ENCODE results near the gene SOBP. TPM values are rescaled to one million over a fixed set of nuclear protein-coding genes. Genes with fewer than 3 reads are reported as not detected.

SOBP gene
- total RNA-seq, 2 donors from 2014 or later: 0.06 TPM; not detected in 1

- no peaks in the 10 kb centered on the region for H3K27me3 Mint-ChIP-seq
- no peak for ATAC-seq (replicated peaks)
Observed at GRCh38 chr6:107692351-107692750, 202.4 kb downstream of the SOBP start.

GRCh38 chr6:107695061-107695720 lies 205.3 kb downstream of the SOBP start:
- ATAC-seq (replicated peaks): no peak
- H3K4me1 Mint-ChIP-seq: no peaks in the 10 kb centered on the region
- no peaks in the 10 kb centered on the region for H3K36me3 Mint-ChIP-seq (ENCODE audit: low read depth)
- H3K27ac Mint-ChIP-seq: no peak overlapping the region
- H3K4me3 Mint-ChIP-seq: no peak overlapping the region
- no peaks in the 10 kb centered on the region for H3K27me3 Mint-ChIP-seq
- H3K9me3 Mint-ChIP-seq: no peaks in the 10 kb centered on the region

More at GRCh38 chr6:107692351-107692750, 202.4 kb downstream of the SOBP start:
- Mint-ChIP-seq H3K9me3 (no peaks in the 10 kb centered on the region), H3K4me3 (no peak overlapping the region), H3K4me1 (no peaks in the 10 kb centered on the region), H3K27ac (no peak overlapping the region), H3K36me3 (ENCODE audit: low read depth) (no peaks in the 10 kb centered on the region)

- Mint-ChIP-seq H3K4me3 (no peak overlapping the region), H3K4me1 (no peaks in the 10 kb centered on the region), H3K27ac (peak overlapping the region; percentile 1), H3K36me3 (ENCODE audit: low read depth) (no peaks in the 10 kb centered on the region), H3K27me3 (no peaks in the 10 kb centered on the region), H3K9me3 (no peaks in the 10 kb centered on the region)
- no peak for ATAC-seq (replicated peaks)
Observed at GRCh38 chr6:107697682-107698081, 207.8 kb downstream of the SOBP start.

GRCh38 chr6:107698146-107698545 lies 208.2 kb downstream of the SOBP start:
- Mint-ChIP-seq H3K4me1 (peaks cover 2% of the 10 kb centered on the region), H3K36me3 (ENCODE audit: low read depth) (no peaks in the 10 kb centered on the region), H3K27me3 (no peaks in the 10 kb centered on the region), H3K9me3 (no peaks in the 10 kb centered on the region), H3K4me3 (no peak overlapping the region), H3K27ac (peak overlapping the region; percentile 1)
- no peak for ATAC-seq (replicated peaks)

- H3K36me3 Mint-ChIP-seq (ENCODE audit: low read depth): no peaks in the 10 kb centered on the region
Observed at GRCh38 chr6:107699254-107699653, 209.3 kb downstream of the SOBP start.

GRCh38 chr6:107699697-107700325 lies 209.9 kb downstream of the SOBP start:
- Mint-ChIP-seq H3K36me3 (ENCODE audit: low read depth) (peaks cover 2% of the 10 kb centered on the region), H3K27me3 (no peaks in the 10 kb centered on the region), H3K9me3 (no peaks in the 10 kb centered on the region), H3K4me1 (peaks cover 5% of the 10 kb centered on the region), H3K4me3 (no peak overlapping the region), H3K27ac (no peak overlapping the region)
- ATAC-seq (replicated peaks): no peak

More at GRCh38 chr6:107699254-107699653, 209.3 kb downstream of the SOBP start:
- no peak overlapping the region for H3K4me3 Mint-ChIP-seq
- no peaks in the 10 kb centered on the region for H3K27me3 Mint-ChIP-seq
- peaks cover 5% of the 10 kb centered on the region for H3K4me1 Mint-ChIP-seq
- no peak overlapping the region for H3K27ac Mint-ChIP-seq
- no peaks in the 10 kb centered on the region for H3K9me3 Mint-ChIP-seq
- no peak for ATAC-seq (replicated peaks)

- no peaks in the 10 kb centered on the region for H3K27me3 Mint-ChIP-seq
- peaks cover 20% of the 10 kb centered on the region for H3K36me3 Mint-ChIP-seq (ENCODE audit: low read depth)
- peaks cover 5% of the 10 kb centered on the region for H3K4me1 Mint-ChIP-seq
- no peak overlapping the region for H3K27ac Mint-ChIP-seq
- H3K4me3 Mint-ChIP-seq: no peak overlapping the region
- no peak for ATAC-seq (replicated peaks)
- no peaks in the 10 kb centered on the region for H3K9me3 Mint-ChIP-seq
Observed at GRCh38 chr6:107703606-107704005, 213.7 kb downstream of the SOBP start.

GRCh38 chr6:107704347-107705013 lies 214.6 kb downstream of the SOBP start:
- no peaks in the 10 kb centered on the region for H3K9me3 Mint-ChIP-seq
- peaks cover 20% of the 10 kb centered on the region for H3K36me3 Mint-ChIP-seq (ENCODE audit: low read depth)
- peak overlapping the region; percentile 2 for H3K4me3 Mint-ChIP-seq
- peak overlapping the region; percentile 46 for H3K27ac Mint-ChIP-seq
- peaks cover 12% of the 10 kb centered on the region for H3K4me1 Mint-ChIP-seq
- ATAC-seq (replicated peaks): no peak
- no peaks in the 10 kb centered on the region for H3K27me3 Mint-ChIP-seq

- H3K36me3 Mint-ChIP-seq (ENCODE audit: low read depth): peaks cover 20% of the 10 kb centered on the region
- no peak for ATAC-seq (replicated peaks)
- H3K27me3 Mint-ChIP-seq: no peaks in the 10 kb centered on the region
- no peak overlapping the region for H3K27ac Mint-ChIP-seq
- no peak overlapping the region for H3K4me3 Mint-ChIP-seq
- peaks cover 19% of the 10 kb centered on the region for H3K4me1 Mint-ChIP-seq
- no peaks in the 10 kb centered on the region for H3K9me3 Mint-ChIP-seq
Observed at GRCh38 chr6:107706516-107707115, 216.7 kb downstream of the SOBP start.

- H3K27me3 Mint-ChIP-seq: no peaks in the 10 kb centered on the region
- H3K9me3 Mint-ChIP-seq: no peaks in the 10 kb centered on the region
- H3K4me1 Mint-ChIP-seq: peaks cover 27% of the 10 kb centered on the region
- no peak overlapping the region for H3K4me3 Mint-ChIP-seq
- no peak overlapping the region for H3K27ac Mint-ChIP-seq
- ATAC-seq (replicated peaks): no peak
- peaks cover 20% of the 10 kb centered on the region for H3K36me3 Mint-ChIP-seq (ENCODE audit: low read depth)
Observed at GRCh38 chr6:107707346-107708275, 217.7 kb downstream of the SOBP start.

GRCh38 chr6:107708435-107708834 lies 218.5 kb downstream of the SOBP start:
- Mint-ChIP-seq H3K4me1 (peaks cover 30% of the 10 kb centered on the region), H3K27me3 (no peaks in the 10 kb centered on the region)

GRCh38 chr6:107709341-107709740 lies 219.4 kb downstream of the SOBP start:
- Mint-ChIP-seq H3K9me3 (no peaks in the 10 kb centered on the region), H3K27ac (peak overlapping the region; percentile 53), H3K27me3 (no peaks in the 10 kb centered on the region), H3K4me1 (peaks cover 35% of the 10 kb centered on the region), H3K4me3 (no peak overlapping the region), H3K36me3 (ENCODE audit: low read depth) (peaks cover 20% of the 10 kb centered on the region)
- ATAC-seq (replicated peaks): no peak

More at GRCh38 chr6:107708435-107708834, 218.5 kb downstream of the SOBP start:
- H3K4me3 Mint-ChIP-seq: no peak overlapping the region
- no peak overlapping the region for H3K27ac Mint-ChIP-seq
- ATAC-seq (replicated peaks): no peak
- H3K36me3 Mint-ChIP-seq (ENCODE audit: low read depth): peaks cover 20% of the 10 kb centered on the region
- H3K9me3 Mint-ChIP-seq: no peaks in the 10 kb centered on the region
